Tibial artery (tissue), 4 donors: ENCODE data around the gene FOXG1.

Experiments
- DNase-seq, 2 donors: peaks; one replicate each; pipeline ENCODE4 v3.0.0-alpha.2; 2019
- H3K27ac ChIP-seq, 2 donors: fragments of 200-600 bp; sonication (generic) in 1 of 2; 1 replicate in 1 of 2; 2 replicates in 1 of 2; pipeline ENCODE4 v1.5.1; 2018 to 2019; ENCODE audit warnings: mild to moderate bottlenecking in 1 of 2
- H3K27me3 ChIP-seq, 2 donors: fragments of 200-600 bp; sonication (generic) in 1 of 2; one replicate each; pipeline versions ENCODE4 v1.5.1 to v1.6.0; 2016 to 2019
- H3K36me3 ChIP-seq, 3 donors: fragments of 200-600 bp; sonication (generic) in 2 of 3; one replicate each; pipeline ENCODE4 v1.5.1; 2016 to 2019; ENCODE audit warnings: mild to moderate bottlenecking in 2 of 3
- H3K4me1 ChIP-seq, 4 donors: fragments of 200-600 bp; sonication (generic) in 2 of 4; 1 replicate in 3 of 4; 2 replicates in 1 of 4; pipeline ENCODE4 v1.5.1; 2016 to 2019
- H3K4me3 ChIP-seq, 2 donors: fragments of 200-600 bp; sonication (generic) in 1 of 2; 1 replicate in 1 of 2; 2 replicates in 1 of 2; pipeline ENCODE4 v1.5.1; 2018 to 2019; ENCODE audit warnings: mild to moderate bottlenecking in 2 of 2
- H3K9me3 ChIP-seq, 3 donors: fragments of 200-600 bp; sonication (generic) in 1 of 3; one replicate each; pipeline ENCODE4 v1.5.1; 2016 to 2019
- intact Hi-C: fragments of 100-400 bp; cut with DNase I; formaldehyde crosslinking; loops from one replicate; pipeline ENCODE4 v1.15.0; 2023; ENCODE audit warnings: low total_unique reads
- TF ChIP-seq, protein P1 (sequence below), 2 experiments: fragments of 200-600 bp in 1 of 2; fragments of 450-650 bp in 1 of 2; IDR thresholded peaks; one replicate each; pipeline ENCODE4 v1.5.1; 2017 to 2019; ENCODE audit warnings: antibody characterized with exemption in 2 of 2, mild to moderate bottlenecking in 1 of 2, moderate library complexity in 1 of 2

Gene FOXG1

DNA sequence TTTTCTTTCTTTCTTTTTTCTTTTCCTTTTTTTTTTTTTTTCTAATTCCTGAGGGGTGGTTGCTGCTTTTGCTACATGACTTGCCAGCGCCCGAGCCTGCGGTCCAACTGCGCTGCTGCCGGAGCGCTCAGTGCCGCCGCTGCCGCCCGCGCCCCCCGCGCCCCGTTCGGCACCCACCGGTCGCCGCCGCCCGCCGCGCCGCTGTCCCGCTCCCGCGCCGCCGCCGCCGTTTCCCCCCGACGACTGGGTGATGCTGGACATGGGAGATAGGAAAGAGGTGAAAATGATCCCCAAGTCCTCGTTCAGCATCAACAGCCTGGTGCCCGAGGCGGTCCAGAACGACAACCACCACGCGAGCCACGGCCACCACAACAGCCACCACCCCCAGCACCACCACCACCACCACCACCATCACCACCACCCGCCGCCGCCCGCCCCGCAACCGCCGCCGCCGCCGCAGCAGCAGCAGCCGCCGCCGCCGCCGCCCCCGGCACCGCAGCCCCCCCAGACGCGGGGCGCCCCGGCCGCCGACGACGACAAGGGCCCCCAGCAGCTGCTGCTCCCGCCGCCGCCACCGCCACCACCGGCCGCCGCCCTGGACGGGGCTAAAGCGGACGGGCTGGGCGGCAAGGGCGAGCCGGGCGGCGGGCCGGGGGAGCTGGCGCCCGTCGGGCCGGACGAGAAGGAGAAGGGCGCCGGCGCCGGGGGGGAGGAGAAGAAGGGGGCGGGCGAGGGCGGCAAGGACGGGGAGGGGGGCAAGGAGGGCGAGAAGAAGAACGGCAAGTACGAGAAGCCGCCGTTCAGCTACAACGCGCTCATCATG is 654 bp downstream of the FOXG1 start:
- intact Hi-C loops: no loop called here
- H3K4me1 ChIP-seq: peaks cover 0 to 25% (median 18%) of the 10 kb centered on the region in 4 donors
- H3K36me3 ChIP-seq: no peaks in the 10 kb centered on the region
- H3K9me3 ChIP-seq: peaks cover 0 to 7% (median 5%) of the 10 kb centered on the region in 3 donors
- no peak overlapping the region for H3K27ac ChIP-seq
- no peak for DNase-seq
- peaks cover 3 to 92% of the 10 kb centered on the region in 2 donors for H3K27me3 ChIP-seq
- TF ChIP-seq, protein P1, sequence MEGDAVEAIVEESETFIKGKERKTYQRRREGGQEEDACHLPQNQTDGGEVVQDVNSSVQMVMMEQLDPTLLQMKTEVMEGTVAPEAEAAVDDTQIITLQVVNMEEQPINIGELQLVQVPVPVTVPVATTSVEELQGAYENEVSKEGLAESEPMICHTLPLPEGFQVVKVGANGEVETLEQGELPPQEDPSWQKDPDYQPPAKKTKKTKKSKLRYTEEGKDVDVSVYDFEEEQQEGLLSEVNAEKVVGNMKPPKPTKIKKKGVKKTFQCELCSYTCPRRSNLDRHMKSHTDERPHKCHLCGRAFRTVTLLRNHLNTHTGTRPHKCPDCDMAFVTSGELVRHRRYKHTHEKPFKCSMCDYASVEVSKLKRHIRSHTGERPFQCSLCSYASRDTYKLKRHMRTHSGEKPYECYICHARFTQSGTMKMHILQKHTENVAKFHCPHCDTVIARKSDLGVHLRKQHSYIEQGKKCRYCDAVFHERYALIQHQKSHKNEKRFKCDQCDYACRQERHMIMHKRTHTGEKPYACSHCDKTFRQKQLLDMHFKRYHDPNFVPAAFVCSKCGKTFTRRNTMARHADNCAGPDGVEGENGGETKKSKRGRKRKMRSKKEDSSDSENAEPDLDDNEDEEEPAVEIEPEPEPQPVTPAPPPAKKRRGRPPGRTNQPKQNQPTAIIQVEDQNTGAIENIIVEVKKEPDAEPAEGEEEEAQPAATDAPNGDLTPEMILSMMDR (IDR thresholded peaks at IDR 0.05): no peak
- peak overlapping the region; percentile 34 to 45 for H3K4me3 ChIP-seq

DNA sequence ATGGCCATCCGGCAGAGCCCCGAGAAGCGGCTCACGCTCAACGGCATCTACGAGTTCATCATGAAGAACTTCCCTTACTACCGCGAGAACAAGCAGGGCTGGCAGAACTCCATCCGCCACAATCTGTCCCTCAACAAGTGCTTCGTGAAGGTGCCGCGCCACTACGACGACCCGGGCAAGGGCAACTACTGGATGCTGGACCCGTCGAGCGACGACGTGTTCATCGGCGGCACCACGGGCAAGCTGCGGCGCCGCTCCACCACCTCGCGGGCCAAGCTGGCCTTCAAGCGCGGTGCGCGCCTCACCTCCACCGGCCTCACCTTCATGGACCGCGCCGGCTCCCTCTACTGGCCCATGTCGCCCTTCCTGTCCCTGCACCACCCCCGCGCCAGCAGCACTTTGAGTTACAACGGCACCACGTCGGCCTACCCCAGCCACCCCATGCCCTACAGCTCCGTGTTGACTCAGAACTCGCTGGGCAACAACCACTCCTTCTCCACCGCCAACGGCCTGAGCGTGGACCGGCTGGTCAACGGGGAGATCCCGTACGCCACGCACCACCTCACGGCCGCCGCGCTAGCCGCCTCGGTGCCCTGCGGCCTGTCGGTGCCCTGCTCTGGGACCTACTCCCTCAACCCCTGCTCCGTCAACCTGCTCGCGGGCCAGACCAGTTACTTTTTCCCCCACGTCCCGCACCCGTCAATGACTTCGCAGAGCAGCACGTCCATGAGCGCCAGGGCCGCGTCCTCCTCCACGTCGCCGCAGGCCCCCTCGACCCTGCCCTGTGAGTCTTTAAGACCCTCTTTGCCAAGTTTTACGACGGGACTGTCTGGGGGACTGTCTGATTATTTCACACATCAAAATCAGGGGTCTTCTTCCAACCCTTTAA is 1.5 kb downstream of the FOXG1 start:
- Histone ChIP-seq H3K27ac (no peak overlapping the region), H3K9me3 (peaks cover 0 to 7% (median 5%) of the 10 kb centered on the region in 3 donors), H3K36me3 (no peaks in the 10 kb centered on the region), H3K27me3 (peaks cover 3 to 92% of the 10 kb centered on the region in 2 donors), H3K4me1 (peaks cover 0 to 25% (median 19%) of the 10 kb centered on the region in 4 donors), H3K4me3 (no peak overlapping the region)
- intact Hi-C loops: no loop called here
- DNase-seq: no peak
- TF ChIP-seq, protein P1 (IDR thresholded peaks at IDR 0.05): no peak

DNA sequence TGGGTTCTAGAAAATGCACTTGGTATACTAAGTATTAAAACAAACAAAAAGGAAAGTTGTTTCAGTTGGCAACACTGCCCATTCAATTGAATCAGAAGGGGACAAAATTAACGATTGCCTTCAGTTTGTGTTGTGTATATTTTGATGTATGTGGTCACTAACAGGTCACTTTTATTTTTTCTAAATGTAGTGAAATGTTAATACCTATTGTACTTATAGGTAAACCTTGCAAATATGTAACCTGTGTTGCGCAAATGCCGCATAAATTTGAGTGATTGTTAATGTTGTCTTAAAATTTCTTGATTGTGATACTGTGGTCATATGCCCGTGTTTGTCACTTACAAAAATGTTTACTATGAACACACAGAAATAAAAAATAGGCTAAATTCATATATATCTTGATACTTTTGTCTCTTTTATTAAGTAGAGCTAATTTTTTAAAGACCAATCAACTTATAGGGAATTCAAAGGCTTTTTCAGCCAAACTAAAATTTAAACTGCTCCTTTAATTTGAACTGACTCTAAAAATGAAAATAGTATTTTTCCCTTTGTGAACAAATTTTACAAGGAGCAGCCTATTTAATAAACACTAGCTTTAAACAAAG is 2.8 kb downstream of the FOXG1 start:
- no peak for DNase-seq
- Histone ChIP-seq H3K4me1 (peaks cover 0 to 37% (median 23%) of the 10 kb centered on the region in 4 donors), H3K4me3 (no peak overlapping the region), H3K36me3 (no peaks in the 10 kb centered on the region), H3K27me3 (peaks cover 3 to 92% of the 10 kb centered on the region in 2 donors), H3K27ac (no peak overlapping the region), H3K9me3 (peaks cover 0 to 7% (median 5%) of the 10 kb centered on the region in 3 donors)
- intact Hi-C loops: no loop called here
- TF ChIP-seq, protein P1 (IDR thresholded peaks at IDR 0.05): no peak

DNA sequence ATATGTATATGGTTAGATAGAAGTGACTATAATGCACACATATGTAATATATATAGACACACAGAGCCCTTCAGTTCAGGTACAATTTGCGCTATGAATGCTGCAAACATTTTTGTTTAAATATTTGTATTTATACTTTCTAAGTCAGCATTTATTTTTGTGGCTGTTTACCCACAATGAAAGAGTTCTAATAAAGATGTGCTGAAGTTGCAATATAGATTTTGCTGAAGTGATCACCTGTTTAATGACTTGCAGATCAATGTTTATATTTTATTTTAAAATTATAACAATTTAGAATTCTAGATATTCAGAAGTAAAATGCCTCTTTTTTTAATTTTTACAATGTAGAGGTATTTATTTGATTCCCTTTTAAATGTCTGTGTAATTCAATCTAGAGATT is 3.5 kb downstream of the FOXG1 start:
- H3K27me3 ChIP-seq: peaks cover 3 to 92% of the 10 kb centered on the region in 2 donors
- H3K4me3 ChIP-seq: no peak overlapping the region
- intact Hi-C loops: no loop called here

DNA sequence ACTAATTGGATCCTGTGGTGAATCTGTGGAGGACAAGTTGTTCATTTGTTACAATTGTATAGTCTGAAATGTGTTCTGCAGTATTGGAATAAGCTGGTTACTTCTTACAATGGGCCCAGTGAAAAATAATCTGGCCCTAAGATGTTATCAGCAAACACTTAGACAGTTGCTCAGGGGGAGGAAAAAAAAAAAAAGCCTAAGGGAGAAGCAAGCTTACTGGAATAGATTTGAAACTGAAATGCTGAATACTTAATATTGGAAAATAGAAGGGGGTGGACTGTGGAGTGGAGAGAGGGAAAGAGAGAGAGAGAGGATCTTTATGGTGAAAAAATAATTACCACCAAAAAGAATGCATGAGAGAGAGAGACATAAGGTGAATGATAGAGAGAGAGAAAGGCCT is 4.0 kb downstream of the FOXG1 start:
- Histone ChIP-seq H3K27me3 (peaks cover 0 to 91% of the 10 kb centered on the region in 2 donors), H3K4me3 (no peak overlapping the region)
- intact Hi-C loops: no loop called here

More for the DNA sequence above, 3.5 kb downstream of the FOXG1 start:
- TF ChIP-seq, protein P1 (IDR thresholded peaks at IDR 0.05): no peak
- no peak for DNase-seq
- Histone ChIP-seq H3K27ac (no peak overlapping the region), H3K9me3 (peaks cover 0 to 7% (median 5%) of the 10 kb centered on the region in 3 donors), H3K36me3 (no peaks in the 10 kb centered on the region), H3K4me1 (peaks cover 0 to 38% (median 24%) of the 10 kb centered on the region in 4 donors)

More for the DNA sequence above, 4.0 kb downstream of the FOXG1 start:
- peaks cover 0 to 33% (median 18%) of the 10 kb centered on the region in 4 donors for H3K4me1 ChIP-seq
- H3K27ac ChIP-seq: no peak overlapping the region
- H3K9me3 ChIP-seq: peaks cover 0 to 7% (median 5%) of the 10 kb centered on the region in 3 donors
- DNase-seq: no peak
- no peaks in the 10 kb centered on the region for H3K36me3 ChIP-seq
- TF ChIP-seq, protein P1 (IDR thresholded peaks at IDR 0.05): no peak
